GM12872 (cell line): Measurements from ENCODE around the gene ALPG.

Source experiments
- TF ChIP-seq, protein P1 (sequence below): IDR thresholded peaks from 3 replicates; pipeline ENCODE4 v1.5.1; 2011; ENCODE audit warnings: low read depth, mild to moderate bottlenecking, low read length, moderate library complexity; ENCODE audit not compliant: insufficient read depth

The ALPG gene

DNA sequence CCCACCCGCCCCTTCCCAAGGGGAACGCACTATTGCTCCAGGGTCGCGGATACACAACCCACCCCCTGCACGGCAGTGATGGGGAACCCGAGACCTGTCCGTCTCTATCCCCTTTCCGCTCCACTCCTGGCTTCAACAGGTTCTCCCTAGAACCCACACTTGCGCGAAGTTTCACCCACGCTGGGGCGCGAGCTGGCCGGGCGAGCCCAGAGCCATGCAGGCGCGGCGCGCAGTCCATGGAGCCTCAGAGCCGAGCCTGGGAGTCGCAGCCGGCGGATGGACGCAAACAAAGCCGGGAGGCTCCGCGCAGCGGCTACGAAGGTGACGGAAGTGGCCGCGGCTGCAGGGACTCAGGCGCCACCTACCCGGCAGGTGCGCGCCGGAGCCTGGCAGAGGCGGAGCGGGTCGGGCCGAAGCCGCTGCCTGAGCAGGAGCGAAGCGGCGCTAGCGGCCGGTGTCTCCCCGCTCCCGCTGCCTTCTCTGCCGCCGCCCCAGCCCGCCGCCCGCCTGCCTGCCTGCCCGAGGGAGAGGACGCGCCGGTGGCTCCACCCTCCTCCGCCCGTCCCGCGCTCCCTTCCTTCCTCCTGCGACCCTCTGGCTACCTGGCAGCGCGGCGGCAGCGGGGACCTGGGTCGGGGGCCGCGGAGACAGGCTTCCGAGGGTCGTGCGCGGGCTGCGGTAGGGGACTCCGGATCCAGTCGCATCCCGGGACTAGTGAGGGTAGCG, 14.0 kb downstream of the ALPG start:
- TF ChIP-seq, protein P1, sequence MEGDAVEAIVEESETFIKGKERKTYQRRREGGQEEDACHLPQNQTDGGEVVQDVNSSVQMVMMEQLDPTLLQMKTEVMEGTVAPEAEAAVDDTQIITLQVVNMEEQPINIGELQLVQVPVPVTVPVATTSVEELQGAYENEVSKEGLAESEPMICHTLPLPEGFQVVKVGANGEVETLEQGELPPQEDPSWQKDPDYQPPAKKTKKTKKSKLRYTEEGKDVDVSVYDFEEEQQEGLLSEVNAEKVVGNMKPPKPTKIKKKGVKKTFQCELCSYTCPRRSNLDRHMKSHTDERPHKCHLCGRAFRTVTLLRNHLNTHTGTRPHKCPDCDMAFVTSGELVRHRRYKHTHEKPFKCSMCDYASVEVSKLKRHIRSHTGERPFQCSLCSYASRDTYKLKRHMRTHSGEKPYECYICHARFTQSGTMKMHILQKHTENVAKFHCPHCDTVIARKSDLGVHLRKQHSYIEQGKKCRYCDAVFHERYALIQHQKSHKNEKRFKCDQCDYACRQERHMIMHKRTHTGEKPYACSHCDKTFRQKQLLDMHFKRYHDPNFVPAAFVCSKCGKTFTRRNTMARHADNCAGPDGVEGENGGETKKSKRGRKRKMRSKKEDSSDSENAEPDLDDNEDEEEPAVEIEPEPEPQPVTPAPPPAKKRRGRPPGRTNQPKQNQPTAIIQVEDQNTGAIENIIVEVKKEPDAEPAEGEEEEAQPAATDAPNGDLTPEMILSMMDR, result no peak

DNA sequence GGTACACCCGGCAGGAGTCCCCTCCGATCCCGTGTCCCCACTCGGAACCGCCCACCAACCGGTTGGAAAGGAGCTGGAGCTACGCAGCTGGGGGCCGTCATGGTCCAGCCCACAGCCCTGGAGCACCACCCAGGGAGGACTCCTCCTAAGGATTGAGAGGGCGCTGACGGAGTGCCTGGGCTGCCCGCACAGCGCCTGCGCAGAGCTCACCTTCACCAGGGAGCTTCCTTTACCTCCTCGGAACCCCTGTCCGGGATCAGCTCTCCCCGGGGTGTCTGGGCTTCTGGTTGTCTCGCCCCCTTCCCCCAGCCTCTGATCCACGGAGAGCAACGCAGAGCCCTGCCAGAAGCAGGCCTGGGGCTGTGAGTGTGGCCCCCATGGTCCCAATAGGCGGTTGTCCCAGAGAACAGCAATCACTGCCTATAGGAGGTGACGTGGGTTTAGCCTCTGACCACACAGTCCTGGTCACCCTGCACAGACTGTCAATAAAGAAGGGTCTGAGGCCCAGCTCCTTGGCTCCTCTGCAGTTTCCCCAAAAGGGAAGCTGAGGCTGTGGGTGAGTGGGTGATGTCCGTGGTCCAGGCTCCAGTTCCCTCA, 14.6 kb downstream of the ALPG start:
- TF ChIP-seq, protein P1, result no peak

DNA sequence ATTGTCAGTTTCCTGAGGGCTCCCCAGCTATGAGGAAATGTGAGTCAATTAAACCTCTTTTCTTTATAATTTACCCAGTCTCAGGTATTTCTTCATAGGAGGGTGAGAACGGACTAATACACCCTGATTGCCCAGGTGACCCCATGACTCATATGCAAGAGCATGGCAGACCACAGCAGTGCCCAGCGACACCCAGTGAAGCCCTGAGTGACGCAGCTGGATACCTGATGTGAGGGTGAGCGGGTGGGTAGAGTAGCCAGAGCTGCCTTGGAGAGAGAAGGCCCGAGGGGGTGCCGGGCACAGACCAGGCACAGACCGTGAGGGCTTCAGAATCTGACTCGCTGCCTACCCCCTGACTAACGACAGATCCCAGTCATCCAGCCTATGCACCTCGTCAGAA, 15.4 kb downstream of the ALPG start:
- TF ChIP-seq, protein P1, result no peak

DNA sequence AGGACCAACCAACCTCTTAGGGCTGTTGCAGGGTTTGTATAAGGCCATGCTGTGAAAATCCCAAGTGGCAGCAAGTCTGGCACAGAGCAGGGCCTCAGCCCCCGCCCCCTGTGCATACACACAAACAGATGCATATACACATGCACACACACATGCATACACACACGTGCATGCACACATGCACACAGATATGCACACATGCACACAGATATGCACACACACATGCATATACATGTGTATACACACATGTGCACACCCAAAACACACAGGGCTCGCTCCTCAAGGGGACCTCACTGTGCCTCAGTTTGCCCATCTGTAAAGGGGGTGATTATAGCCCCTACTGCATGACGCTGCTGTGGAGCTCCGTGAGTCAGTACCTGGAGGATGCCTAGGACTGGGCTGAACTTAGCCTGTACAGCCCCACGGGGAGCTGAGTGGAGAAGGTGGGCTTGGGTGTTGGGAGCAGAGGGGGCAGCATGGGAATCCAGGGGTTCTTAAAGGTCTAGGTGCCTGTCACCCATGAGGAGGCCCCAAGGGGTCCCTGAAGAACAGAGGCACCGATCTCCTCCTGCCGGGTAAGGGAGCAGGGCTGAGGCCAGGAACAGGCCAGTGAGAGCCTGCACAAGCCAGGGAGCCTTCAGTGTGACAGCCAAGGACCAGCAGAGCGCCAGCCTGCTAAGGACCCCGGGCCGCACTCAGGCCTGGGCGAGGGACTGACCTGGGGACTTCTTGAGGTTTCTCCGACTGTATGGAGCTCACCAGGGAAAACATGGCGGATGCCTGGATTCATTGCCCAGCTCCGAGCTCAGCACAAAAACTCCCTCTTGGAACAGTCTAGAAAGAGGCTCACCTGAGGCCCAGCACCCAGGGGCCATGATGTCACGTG, 25.3 kb downstream of the ALPG start:
- TF ChIP-seq, protein P1, result no peak

DNA sequence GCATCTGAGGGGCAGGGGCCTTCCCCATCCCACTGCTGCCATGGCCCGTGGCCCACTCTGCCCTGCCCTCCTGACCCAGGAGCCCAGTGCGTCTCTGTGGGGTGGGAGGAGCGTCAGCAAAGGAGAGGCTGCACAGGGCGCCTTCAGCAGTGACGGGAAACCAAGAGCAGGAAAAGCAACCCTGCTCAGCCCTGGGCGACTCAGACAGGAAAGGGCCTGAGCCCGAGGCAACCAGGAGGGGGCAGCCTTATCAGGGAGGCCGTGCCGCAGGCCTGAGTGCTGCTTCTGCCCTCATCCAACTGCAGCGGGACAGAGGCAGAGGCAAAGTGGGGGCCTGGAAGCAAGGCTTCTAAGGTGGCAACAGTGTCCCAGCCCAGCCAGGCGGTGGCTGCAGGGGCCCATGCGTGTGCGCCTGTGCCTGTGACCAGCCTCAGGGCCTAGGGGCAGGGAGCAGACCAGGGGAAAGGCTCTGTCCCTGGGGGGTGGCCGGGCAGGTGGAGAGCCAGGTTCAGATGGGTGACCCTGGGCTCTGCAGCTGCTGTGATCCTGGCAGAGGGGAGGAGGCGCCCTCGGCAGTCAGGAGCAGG, 26.0 kb downstream of the ALPG start:
- TF ChIP-seq, protein P1, result peak; percentile 42; the same call in 2 of the 3 replicates

DNA sequence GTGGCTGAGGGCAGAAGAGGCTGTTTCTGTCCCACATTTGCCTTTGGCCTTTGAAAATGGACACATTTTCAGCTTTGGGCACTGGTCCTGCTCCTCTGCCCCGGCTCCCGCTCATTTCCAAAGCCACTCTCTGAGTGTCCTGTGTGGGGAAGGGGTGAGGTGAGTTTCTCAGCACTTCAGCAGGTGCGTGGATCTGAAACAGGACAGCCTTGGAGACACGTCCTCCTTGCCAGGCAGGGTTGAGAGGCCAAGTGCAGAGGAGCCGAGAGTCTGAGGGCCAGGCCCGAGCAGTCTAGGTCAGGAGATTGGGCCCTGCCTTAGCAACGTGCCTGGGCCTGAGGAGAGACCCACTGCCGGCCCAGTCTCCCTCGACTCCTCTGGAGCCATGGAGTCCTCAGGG, 27.4 kb downstream of the ALPG start:
- TF ChIP-seq, protein P1, result no peak
